Measurements from ENCODE around the gene FNDC5. TPM values are rescaled to one million over a fixed set of nuclear protein-coding genes. Genes with fewer than 3 reads are reported as not detected.

FNDC5 gene
- total and polyA plus RNA-seq, 10 of the 15 experiments (the other 5 are each of a cell fraction or from before 2014, with no cell fraction given) = 0.01 to 0.29 (median 0.19) TPM; not detected in 4

DNA sequence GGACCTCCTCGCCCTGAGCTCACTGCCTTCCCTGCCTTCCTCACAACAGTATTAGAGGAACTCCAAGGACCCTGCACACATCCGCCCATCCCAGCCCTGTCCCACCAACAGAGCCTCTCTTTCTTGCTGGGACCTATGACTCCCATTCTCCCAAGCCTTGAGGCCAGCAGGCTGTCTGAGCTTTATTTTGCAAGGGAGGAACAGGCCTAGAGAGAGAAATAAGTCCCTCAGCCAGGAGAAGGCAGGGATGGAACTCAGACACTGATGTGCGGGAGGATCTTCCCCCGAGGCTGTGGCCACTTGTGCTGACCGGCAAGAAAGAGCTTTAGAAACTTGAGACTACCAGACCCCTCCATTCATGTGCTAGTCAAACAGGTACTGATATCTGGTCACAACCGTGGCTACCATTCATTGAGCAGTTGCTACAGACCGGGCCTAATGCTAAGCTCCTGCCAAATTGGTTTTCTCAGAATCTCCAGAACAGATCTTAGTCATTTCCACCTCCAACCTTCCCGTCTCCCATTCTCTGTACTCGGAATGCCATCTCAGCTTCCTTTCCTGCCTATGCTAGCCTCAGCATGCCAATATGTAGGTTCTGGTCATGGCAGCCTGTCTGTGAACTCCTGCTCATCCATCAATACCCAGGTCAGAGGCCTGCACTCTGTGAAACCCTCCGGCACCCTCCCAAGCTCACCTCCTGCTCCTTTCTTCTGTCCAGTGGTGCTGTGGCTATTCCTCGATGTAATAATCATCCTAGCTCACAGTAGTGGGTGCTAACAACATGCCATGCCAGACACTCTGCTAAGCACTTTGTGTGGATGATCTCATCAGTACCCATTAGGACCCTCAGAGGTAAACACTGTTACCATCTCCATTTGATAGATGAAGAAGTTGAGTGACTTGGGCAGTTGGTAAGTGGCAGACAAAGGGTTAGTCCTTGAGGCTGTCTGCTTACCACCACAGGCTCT, 26.7 kb upstream of the FNDC5 start:
- Histone ChIP-seq H3K4me2 (ENCODE audit: control insufficient read depth, insufficient read depth) (no peak overlapping the region), H2AFZ (ENCODE audit: control insufficient read depth, low read depth, low read length) (no peak overlapping the region), H3K4me1 (ENCODE audit: control insufficient read depth, insufficient read depth, low read length) (no peaks in the 10 kb centered on the region), H3K27ac (ENCODE audit: control insufficient read depth, insufficient read depth) (no peak overlapping the region), H3K79me2 (ENCODE audit: control insufficient read depth, insufficient read depth, low read length) (no peaks in the 10 kb centered on the region), H3K36me3 (ENCODE audit: control insufficient read depth in 2 of 2, insufficient read depth in 2 of 2, low read length in 1 of 2) (no peaks in the 10 kb centered on the region), H3K27me3 (replicated peaks in 1 of 2; ENCODE audit: control insufficient read depth in 2 of 2, insufficient read depth in 2 of 2, low read length in 1 of 2) (peaks cover 7 to 13% of the 10 kb centered on the region in 2 experiments), H3K4me3 (no peak overlapping the region), H4K20me1 (ENCODE audit: control insufficient read depth, insufficient read depth) (no peaks in the 10 kb centered on the region), H3K9ac (ENCODE audit: control insufficient read depth, insufficient read depth, low read length) (no peak overlapping the region), H3K9me3 (replicated peaks; ENCODE audit: control insufficient read depth, insufficient read depth, low read length) (no peaks in the 10 kb centered on the region; the same call in 2 of the 3 replicates)
- intact Hi-C loops (cut with micrococcal nuclease; ENCODE audit: unreplicated experiment) = no loop called here
- DNase-seq (ENCODE audit: low read depth, low spot score) = no peak
- ChIA-PET POLR2A (no interaction called here), CTCF (interaction anchor here (0.8 to 1.3 kb wide), 3 partner anchors 21 to 377 kb away, joined by 3 to 6 read pairs (median 3); no protein-coding TSS in a partner anchor), RAD21 (ENCODE audit: unreplicated experiment) (no interaction called here), SMC1A (ENCODE audit: uncharacterized antibody, unreplicated experiment) (no interaction called here)
- WGBS (ENCODE audit: insufficient coverage, insufficient replicate concordance, low lambda C conversion rate, missing lambda C conversion rate) = 34% methylated on average over 11 of the region's 11 CpGs
- BruUV-seq (replicated peaks) = no TSS peak
- FAIRE-seq = no peak
- in situ Hi-C loops (cut with MboI) = no loop called here
- ATAC-seq = no peak
- TF ChIP-seq JUND (IDR thresholded peaks at IDR 0.05; ENCODE audit: low read depth, low read length) (no peak), CBFB (IDR thresholded peaks at IDR 0.05; ENCODE audit: low read depth) (no peak), BRCA1 (IDR thresholded peaks at IDR 0.05; ENCODE audit: low read depth, low read length) (no peak), POU2F2 (IDR thresholded peaks at IDR 0.05; ENCODE audit: borderline replicate concordance, low read depth, low read length) (no peak), E2F4 (IDR thresholded peaks at IDR 0.05; ENCODE audit: low read depth, low read length) (no peak), MAX (IDR thresholded peaks at IDR 0.05; ENCODE audit: low read depth, low read length) (no peak), NRF1 (conservative IDR thresholded peaks at IDR 0.05; ENCODE audit: low read depth, low read length) (no peak), ZNF592 (IDR thresholded peaks at IDR 0.05) (no peak), FOXM1 (IDR thresholded peaks at IDR 0.05; ENCODE audit: low read depth, low read length) (no peak), IKZF1 (conservative IDR thresholded peaks at IDR 0.05) (no peak)
- TF ChIP-seq, protein P1, sequence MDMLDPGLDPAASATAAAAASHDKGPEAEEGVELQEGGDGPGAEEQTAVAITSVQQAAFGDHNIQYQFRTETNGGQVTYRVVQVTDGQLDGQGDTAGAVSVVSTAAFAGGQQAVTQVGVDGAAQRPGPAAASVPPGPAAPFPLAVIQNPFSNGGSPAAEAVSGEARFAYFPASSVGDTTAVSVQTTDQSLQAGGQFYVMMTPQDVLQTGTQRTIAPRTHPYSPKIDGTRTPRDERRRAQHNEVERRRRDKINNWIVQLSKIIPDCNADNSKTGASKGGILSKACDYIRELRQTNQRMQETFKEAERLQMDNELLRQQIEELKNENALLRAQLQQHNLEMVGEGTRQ (IDR thresholded peaks at IDR 0.05; ENCODE audit: borderline replicate concordance, low read depth, low read length) = no peak

Measured in GM12878 (cell line).